Upper lobe of left lung (tissue), 4 donors: ENCODE measurements around the gene CRHR2.

ENCODE experiments used
- POLR2A ChIP-seq, 4 donors: fragments of 450-650 bp; IDR thresholded peaks; one replicate each; pipeline ENCODE4 v1.5.1; 2016 to 2017; ENCODE audit warnings: antibody characterized with exemption in 4 of 4, mild to moderate bottlenecking in 2 of 4
- POLR2AphosphoS5 ChIP-seq, 2 donors: sonication (generic); formaldehyde crosslinking; IDR thresholded peaks; one replicate each; pipeline ENCODE4 v1.5.1; 2017; ENCODE audit warnings: antibody characterized with exemption in 2 of 2
- TF ChIP-seq, protein P1 (sequence below), 6 experiments: fragments of 450-650 bp in 4 of 6; fragments of 200-600 bp in 2 of 6; sonication (generic) in 2 of 6; IDR thresholded peaks; one replicate each; pipeline ENCODE4 v1.5.1; 2016 to 2019; ENCODE audit warnings: antibody characterized with exemption in 6 of 6

DNA sequence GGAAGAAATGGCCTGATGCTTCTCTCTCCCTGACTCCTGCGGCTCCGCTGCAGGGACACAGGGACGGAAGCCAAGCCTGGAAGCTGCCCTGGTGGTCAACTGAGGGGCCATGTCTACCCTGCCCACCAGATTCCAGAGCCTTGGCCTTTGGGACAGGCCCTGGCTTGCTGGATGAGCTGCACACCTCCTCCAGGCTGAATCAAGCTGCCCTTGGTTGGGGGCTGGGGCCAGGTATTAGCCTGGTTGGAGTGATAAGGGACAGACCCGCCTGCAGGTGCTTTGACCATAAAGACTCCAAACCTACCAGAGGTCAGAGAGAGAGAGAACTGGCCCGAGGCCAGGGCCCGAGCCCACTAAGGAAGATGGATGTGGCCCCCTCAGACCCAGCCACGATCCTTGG is 30.1 kb downstream of the CRHR2 start:
- no peak for TF ChIP-seq POLR2A (IDR thresholded peaks at IDR 0.05)
- TF ChIP-seq, protein P1, sequence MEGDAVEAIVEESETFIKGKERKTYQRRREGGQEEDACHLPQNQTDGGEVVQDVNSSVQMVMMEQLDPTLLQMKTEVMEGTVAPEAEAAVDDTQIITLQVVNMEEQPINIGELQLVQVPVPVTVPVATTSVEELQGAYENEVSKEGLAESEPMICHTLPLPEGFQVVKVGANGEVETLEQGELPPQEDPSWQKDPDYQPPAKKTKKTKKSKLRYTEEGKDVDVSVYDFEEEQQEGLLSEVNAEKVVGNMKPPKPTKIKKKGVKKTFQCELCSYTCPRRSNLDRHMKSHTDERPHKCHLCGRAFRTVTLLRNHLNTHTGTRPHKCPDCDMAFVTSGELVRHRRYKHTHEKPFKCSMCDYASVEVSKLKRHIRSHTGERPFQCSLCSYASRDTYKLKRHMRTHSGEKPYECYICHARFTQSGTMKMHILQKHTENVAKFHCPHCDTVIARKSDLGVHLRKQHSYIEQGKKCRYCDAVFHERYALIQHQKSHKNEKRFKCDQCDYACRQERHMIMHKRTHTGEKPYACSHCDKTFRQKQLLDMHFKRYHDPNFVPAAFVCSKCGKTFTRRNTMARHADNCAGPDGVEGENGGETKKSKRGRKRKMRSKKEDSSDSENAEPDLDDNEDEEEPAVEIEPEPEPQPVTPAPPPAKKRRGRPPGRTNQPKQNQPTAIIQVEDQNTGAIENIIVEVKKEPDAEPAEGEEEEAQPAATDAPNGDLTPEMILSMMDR (IDR thresholded peaks at IDR 0.05), result no peak
- TF ChIP-seq POLR2AphosphoS5 (IDR thresholded peaks at IDR 0.05), result no peak
